HAP-1 (cell line): ENCODE measurements around the gene SIRT2.
A peak's percentile ranks its signal among the peaks of the same experiment; 100 is the strongest.

Experiments used
- DNase-seq, 2 experiments: peaks; one replicate each; pipeline ENCODE4 v3.0.0-alpha.2; 2016 to 2020; ENCODE audit warnings: low spot score in 2 of 2
- H3K27me3 ChIP-seq: fragments of 250-450 bp; sonication (Bioruptor Pico); 2 replicates; pipeline ENCODE4 v1.5.1; 2020; ENCODE audit warnings: low read depth, mild to moderate bottlenecking, moderate library complexity
- H3K36me3 ChIP-seq: fragments of 250-450 bp; sonication (Bioruptor Pico); replicated peaks from 2 replicates; pipeline ENCODE4 v1.5.1; 2020; ENCODE audit warnings: mild to moderate bottlenecking
- H3K4me1 ChIP-seq: fragments of 250-450 bp; sonication (Bioruptor Pico); 2 replicates; pipeline ENCODE4 v1.5.1; 2020; ENCODE audit warnings: mild to moderate bottlenecking
- H3K4me3 ChIP-seq: fragments of 250-450 bp; sonication (Bioruptor Pico); 2 replicates; pipeline ENCODE4 v1.5.1; 2020; ENCODE audit warnings: mild to moderate bottlenecking, moderate library complexity
- H3K9me3 ChIP-seq: fragments of 250-450 bp; sonication (Bioruptor Pico); 2 replicates; pipeline ENCODE4 v1.5.1; 2020; ENCODE audit warnings: mild to moderate bottlenecking, moderate library complexity
- in situ Hi-C: fragments of 300-500 bp; cut with MboI; formaldehyde crosslinking; loops from 3 replicates; pipeline ENCODE4 v1.14.3; 2020; ENCODE audit warnings: low sequenced_read_pairs, inconsistent platforms, mixed read lengths

Gene SIRT2

DNA sequence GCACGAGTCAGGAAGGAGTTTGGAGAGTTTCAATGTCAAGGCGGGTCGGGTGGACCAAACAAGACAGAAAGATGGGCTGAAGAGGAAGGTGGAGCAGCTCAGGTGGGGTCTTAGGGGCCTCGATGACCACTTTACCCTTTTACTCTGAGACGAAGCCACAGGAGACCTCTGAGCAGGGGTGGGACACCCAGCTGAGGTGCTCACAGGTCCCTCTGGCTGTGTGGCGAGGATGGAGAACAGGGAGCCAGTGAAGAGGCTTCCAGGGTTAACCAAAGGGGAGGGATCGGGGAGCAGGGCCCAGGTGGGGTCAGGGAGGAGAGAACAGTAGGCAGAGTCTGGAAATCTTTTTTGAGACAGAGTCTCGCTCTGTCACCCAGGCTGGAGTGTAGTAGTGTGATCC is 14.5 kb upstream of the SIRT2 start:
- Histone ChIP-seq H3K36me3 (no peaks in the 10 kb centered on the region; the same call in 1 of the 2 replicates), H3K4me1 (no peaks in the 10 kb centered on the region), H3K4me3 (no peak overlapping the region), H3K27me3 (no peaks in the 10 kb centered on the region), H3K9me3 (no peaks in the 10 kb centered on the region)
- in situ Hi-C loops, result no loop called here
- no peak for DNase-seq

- in situ Hi-C loops, result no loop called here
- no peak overlapping the region for H3K4me3 ChIP-seq
- H3K27me3 ChIP-seq, result no peaks in the 10 kb centered on the region
- H3K36me3 ChIP-seq, result peaks cover 2% of the 10 kb centered on the region
- H3K9me3 ChIP-seq, result no peaks in the 10 kb centered on the region
- H3K4me1 ChIP-seq, result no peaks in the 10 kb centered on the region
- DNase-seq, result no peak
Measured at GRCh38 chr19:38912600-38913514, 13.4 kb upstream of the SIRT2 start.

DNA sequence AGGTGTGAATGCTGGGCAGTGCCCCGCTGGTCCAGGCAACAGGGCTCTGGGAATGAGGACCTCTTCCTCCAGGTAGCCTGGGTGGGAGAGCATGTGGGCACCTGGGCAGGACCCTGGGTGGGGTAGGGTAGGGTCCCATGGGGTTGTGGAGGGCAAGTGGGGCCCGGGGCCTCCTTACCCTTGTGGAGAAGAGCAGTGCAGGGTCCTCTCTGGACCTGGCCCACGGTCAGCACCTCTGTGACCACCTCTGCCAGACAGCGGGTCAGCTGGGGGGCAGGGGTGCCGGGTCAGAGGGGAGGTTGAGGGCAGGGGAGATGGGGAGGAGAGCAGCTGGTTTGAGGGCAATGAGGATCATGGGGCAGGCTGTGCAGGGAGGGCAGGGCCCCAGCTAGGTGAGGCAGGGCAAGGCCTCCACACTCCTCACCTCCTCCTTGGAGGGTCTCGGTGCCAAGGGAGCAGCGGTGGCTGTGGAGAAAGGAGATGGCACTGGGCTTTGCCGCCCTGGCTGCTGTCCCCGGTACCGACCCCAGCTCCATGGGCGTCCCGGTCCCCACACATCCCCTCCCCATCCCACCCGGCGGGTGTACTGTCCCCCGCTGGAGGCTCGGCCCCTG is 12.1 kb upstream of the SIRT2 start:
- H3K27me3 ChIP-seq, result no peaks in the 10 kb centered on the region
- no peaks in the 10 kb centered on the region for H3K9me3 ChIP-seq
- H3K4me1 ChIP-seq, result no peaks in the 10 kb centered on the region
- in situ Hi-C loops, result no loop called here
- peaks cover 14% of the 10 kb centered on the region for H3K36me3 ChIP-seq
- DNase-seq, result no peak
- H3K4me3 ChIP-seq, result no peak overlapping the region

- no peaks in the 10 kb centered on the region for H3K9me3 ChIP-seq
- in situ Hi-C loops, result no loop called here
- no peak for DNase-seq
Measured at GRCh38 chr19:38910488-38910887, 11.1 kb upstream of the SIRT2 start.

DNA sequence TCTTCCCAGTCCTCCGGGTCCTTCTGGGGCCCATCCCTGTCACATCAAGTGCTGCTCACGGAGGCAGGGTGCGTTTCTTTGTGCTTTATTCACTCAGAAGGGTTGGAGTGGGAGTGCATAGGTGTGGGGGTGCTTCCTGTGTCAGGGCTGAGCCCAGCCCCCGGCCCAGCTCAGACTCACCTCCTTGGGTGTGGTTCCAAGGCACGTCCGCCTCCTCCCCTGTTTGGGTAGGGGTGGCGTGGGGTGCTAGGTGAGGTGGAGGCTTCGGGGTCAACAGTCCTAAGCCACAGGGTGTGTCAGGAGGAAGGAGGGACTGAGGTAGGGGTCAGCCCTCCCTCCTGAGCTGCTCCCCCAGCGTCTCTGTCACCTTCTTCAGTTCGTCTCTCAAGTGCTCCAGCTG is 9.5 kb upstream of the SIRT2 start:
- no peak overlapping the region for H3K4me3 ChIP-seq
- no peak for DNase-seq
- no peaks in the 10 kb centered on the region for H3K27me3 ChIP-seq
- H3K9me3 ChIP-seq, result no peaks in the 10 kb centered on the region
- in situ Hi-C loops, result no loop called here
- H3K4me1 ChIP-seq, result no peaks in the 10 kb centered on the region
- peaks cover 25% of the 10 kb centered on the region for H3K36me3 ChIP-seq

More at GRCh38 chr19:38910488-38910887, 11.1 kb upstream of the SIRT2 start:
- Histone ChIP-seq H3K4me3 (no peak overlapping the region), H3K27me3 (no peaks in the 10 kb centered on the region), H3K36me3 (peaks cover 16% of the 10 kb centered on the region), H3K4me1 (no peaks in the 10 kb centered on the region)

DNA sequence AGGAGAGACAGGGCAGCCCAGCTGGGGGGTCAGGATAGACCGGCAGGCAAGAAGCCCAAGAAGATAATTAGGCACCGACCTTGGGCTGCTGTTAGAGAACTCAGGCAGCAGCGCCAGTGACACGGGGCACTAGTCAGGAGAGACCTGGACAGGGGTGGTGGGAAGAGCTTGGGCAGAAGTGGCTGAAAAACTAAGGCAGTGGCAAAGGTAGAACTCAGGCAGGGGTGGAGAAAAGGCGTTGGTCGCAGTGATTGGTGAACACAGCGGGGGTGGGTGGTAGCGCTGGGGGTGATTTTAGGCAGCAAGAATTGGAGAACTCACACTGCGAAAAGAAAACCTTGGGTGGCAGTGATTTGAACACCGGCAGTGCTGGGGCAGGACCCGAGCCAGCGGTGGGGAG is 8.3 kb upstream of the SIRT2 start:
- Histone ChIP-seq H3K9me3 (no peaks in the 10 kb centered on the region), H3K4me3 (no peak overlapping the region), H3K27me3 (no peaks in the 10 kb centered on the region), H3K4me1 (peaks cover 4% of the 10 kb centered on the region; the same call in 1 of the 2 replicates), H3K36me3 (peaks cover 25% of the 10 kb centered on the region)
- no peak for DNase-seq
- in situ Hi-C loops, result no loop called here

DNA sequence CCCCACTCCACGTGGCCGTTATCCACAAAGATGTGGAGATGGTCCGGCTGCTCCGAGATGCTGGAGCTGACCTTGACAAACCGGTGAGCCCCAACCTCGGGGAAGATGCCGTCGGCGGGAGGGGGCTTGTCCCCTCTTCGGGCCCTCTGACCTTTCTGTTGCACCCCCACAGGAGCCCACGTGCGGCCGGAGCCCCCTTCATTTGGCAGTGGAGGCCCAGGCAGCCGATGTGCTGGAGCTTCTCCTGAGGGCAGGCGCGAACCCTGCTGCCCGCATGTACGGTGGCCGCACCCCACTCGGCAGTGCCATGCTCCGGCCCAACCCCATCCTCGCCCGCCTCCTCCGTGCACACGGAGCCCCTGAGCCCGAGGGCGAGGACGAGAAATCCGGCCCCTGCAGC is 7.8 kb upstream of the SIRT2 start:
- no peak for DNase-seq
- in situ Hi-C loops, result no loop called here
- H3K4me3 ChIP-seq, result no peak overlapping the region

DNA sequence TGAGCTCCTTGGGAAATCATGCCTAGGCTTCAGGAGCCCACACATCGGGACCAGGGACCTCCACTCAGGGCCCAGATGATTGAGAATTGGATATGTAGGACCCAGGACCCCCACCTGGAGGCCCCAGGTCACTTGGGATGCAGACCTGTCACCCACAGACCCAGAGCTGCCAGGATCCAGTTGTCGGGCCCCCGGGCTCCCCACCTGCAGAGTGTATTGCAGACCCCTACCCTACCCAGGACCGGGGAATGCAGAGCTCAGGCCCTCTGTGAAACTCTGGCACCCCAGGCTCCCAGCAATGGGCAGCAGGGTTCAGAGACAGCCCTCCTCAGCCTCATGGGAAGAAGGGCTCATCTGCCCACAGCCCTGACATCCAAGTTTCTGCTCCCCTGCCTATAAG is 6.2 kb upstream of the SIRT2 start:
- H3K4me1 ChIP-seq, result peaks cover 20% of the 10 kb centered on the region; the same call in 1 of the 2 replicates
- no peak overlapping the region for H3K4me3 ChIP-seq
- no peak for DNase-seq
- no peaks in the 10 kb centered on the region for H3K9me3 ChIP-seq
- no peaks in the 10 kb centered on the region for H3K27me3 ChIP-seq
- in situ Hi-C loops, result no loop called here
- H3K36me3 ChIP-seq, result peaks cover 25% of the 10 kb centered on the region

More for the DNA sequence above, 7.8 kb upstream of the SIRT2 start:
- Histone ChIP-seq H3K4me1 (peaks cover 7% of the 10 kb centered on the region; the same call in 1 of the 2 replicates), H3K9me3 (no peaks in the 10 kb centered on the region), H3K27me3 (no peaks in the 10 kb centered on the region), H3K36me3 (peaks cover 25% of the 10 kb centered on the region)

DNA sequence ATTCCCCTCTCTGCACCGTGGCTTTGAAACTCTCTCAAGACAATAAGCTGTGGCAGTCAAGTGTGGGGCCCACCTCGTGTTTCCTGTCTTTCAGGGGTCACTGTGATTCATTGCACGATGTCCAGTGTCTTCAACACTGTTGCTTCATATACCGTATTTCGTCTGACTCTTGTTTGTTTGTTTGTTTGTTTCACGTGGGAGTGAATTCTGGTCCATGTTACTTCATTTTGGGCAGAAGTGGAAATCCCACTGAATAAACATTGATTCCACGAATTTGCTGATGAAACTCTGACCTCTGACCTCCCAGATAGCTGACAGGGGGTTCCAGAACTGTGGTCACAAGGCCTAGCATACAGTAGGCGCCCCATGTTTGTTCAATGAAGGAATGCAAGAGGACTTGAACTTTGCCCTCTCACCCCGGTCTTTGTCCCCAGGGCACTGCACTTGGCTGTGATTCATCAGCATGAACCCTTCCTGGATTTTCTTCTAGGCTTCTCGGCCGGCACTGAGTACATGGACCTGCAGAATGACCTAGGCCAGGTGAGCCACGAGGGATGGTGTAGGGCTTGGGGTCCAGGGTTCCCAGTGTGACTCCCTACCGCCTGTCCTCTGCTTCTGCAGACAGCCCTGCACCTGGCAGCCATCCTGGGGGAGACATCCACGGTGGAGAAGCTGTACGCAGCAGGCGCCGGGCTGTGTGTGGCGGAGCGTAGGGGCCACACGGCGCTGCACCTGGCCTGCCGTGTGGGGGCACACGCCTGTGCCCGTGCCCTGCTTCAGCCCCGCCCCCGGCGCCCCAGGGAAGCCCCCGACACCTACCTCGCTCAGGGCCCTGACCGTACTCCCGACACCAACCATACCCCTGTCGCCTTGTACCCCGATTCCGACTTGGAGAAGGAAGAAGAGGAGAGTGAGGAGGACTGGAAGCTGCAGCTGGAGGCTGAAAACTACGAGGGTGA is 5.4 kb upstream of the SIRT2 start:
- H3K9me3 ChIP-seq, result no peaks in the 10 kb centered on the region
- H3K4me1 ChIP-seq, result peaks cover 21% of the 10 kb centered on the region; the same call in 1 of the 2 replicates
- no peaks in the 10 kb centered on the region for H3K27me3 ChIP-seq
- in situ Hi-C loops, result no loop called here
- peaks cover 25% of the 10 kb centered on the region for H3K36me3 ChIP-seq
- no peak overlapping the region for H3K4me3 ChIP-seq
- DNase-seq, result no peak

GRCh38 chr19:38901683-38902082 is 2.3 kb upstream of the SIRT2 start:
- peaks cover 11% of the 10 kb centered on the region for H3K36me3 ChIP-seq
- no peaks in the 10 kb centered on the region for H3K27me3 ChIP-seq
- DNase-seq, result no peak
- H3K4me3 ChIP-seq, result no peak overlapping the region
- in situ Hi-C loops, result no loop called here
- H3K4me1 ChIP-seq, result peaks cover 28% of the 10 kb centered on the region
- no peaks in the 10 kb centered on the region for H3K9me3 ChIP-seq

DNA sequence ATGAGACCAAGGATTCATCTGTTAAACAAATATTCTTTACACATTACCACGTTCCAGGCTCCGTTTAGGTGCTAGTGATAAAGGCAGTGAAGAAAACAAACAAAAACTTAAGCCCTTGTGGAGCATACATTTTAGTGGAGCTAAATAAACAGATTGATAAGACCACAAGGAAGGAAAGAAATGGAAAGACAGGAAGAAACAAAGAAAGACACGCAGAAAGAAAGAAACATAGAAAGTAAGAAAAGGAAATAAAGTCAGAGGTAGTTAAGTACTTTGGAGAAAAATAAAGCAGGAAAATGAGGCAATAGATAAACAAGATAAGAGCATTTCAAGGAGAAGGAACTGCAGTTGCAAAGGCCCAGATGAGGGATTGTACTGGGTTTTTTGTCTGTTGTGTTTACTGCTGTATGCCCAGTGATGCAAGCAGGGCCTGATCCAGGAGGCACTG is 1.3 kb upstream of the SIRT2 start:
- Histone ChIP-seq H3K27me3 (no peaks in the 10 kb centered on the region), H3K4me3 (peak overlapping the region; percentile 55), H3K4me1 (peaks cover 28% of the 10 kb centered on the region), H3K36me3 (peaks cover 11% of the 10 kb centered on the region), H3K9me3 (no peaks in the 10 kb centered on the region)
- DNase-seq, result no peak
- in situ Hi-C loops, result no loop called here

- Histone ChIP-seq H3K27me3 (no peaks in the 10 kb centered on the region), H3K4me3 (peak overlapping the region; percentile 55), H3K9me3 (no peaks in the 10 kb centered on the region), H3K4me1 (peaks cover 28% of the 10 kb centered on the region), H3K36me3 (peaks cover 6% of the 10 kb centered on the region)
- in situ Hi-C loops, result no loop called here
- DNase-seq, result peak in 1 of 2 experiments; percentile 67
Measured at GRCh38 chr19:38900202-38900629, 798 bp upstream of the SIRT2 start.

GRCh38 chr19:38898788-38899446 is 501 bp downstream of the SIRT2 start:
- no peaks in the 10 kb centered on the region for H3K36me3 ChIP-seq
- H3K4me1 ChIP-seq, result peaks cover 28% of the 10 kb centered on the region
- H3K27me3 ChIP-seq, result no peaks in the 10 kb centered on the region
- peak; percentile 23 to 38 for DNase-seq
- no peaks in the 10 kb centered on the region for H3K9me3 ChIP-seq
- in situ Hi-C loops, result no loop called here
- peak overlapping the region; percentile 55 for H3K4me3 ChIP-seq
